NCI-H748 treated with DMSO at 0.1 percent for 48 hours (cell line): ENCODE data around the gene CDH13.

Source experiments
- DNase-seq: peaks from one replicate; lab custom pipeline; 2025; lab: John Stamatoyannopoulos, UW

Gene CDH13

DNA sequence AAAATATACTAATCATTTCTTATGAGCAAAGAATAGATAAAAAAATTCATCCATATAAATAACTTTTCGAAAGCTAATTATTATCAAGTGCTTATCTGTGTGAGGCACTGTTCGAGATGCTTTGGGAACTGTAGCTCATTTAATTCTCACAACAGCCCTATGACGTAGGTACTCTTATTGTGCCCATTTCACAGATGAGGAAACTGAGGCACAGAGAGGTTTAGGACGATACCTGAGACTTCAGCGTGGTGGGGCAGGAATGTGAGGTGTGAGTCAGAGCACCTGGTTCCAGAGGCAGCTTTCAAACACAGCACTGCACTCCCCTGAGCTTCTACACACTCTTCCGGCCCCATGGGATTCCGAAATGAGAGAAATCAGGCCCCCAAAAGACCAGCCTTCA, 995.2 kb downstream of the CDH13 start:
- DNase-seq, result no peak

DNA sequence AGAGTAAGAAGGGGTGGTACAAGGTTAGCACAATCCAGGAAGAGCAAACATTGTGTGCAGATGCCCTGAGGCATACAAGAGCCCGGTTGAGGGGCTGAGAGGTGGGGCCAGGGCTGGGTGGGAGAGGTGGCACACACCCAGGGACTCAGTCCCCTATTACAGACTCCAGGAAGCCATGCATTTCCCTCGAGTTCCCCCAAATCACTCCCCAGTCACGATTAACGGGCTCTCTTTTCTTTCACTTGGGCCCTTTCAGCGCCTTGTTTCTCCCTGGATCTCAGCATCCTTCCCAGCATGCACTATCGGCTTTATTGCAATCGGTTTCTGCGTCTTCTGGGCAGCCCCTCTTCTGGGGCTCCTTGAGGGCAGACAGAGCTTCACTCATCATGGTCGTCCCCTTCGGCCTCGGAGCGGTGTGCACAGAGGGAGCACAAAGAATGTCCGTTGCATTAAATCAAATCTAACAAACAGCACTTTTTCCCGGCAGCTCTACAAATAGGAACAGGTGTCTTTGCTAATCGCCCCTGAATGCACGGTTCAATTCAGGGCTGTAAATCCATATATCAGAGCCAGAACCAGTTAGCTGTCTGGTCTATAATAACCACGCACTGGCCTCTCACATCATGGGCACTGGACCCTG, 996.4 kb downstream of the CDH13 start:
- DNase-seq, result no peak

DNA sequence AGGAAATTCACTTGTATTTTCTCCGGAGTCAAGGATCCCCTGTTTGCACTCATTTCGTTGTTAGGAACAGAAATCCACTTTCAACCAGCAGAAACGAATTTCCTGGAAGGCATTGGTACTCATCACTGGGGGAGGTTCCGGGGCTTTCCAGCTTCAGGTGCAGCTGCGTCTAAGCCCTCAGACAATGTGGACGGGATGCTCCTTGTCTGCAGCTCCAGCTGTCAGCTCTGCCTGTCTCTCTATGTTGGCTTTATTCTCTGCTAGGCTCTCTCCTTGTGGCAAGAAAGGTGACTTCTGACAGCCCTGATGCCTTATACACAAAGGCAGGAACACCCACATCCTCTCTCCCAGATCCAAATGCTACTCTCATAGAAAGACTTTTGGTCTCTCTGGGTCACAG, 997.1 kb downstream of the CDH13 start:
- no peak for DNase-seq

DNA sequence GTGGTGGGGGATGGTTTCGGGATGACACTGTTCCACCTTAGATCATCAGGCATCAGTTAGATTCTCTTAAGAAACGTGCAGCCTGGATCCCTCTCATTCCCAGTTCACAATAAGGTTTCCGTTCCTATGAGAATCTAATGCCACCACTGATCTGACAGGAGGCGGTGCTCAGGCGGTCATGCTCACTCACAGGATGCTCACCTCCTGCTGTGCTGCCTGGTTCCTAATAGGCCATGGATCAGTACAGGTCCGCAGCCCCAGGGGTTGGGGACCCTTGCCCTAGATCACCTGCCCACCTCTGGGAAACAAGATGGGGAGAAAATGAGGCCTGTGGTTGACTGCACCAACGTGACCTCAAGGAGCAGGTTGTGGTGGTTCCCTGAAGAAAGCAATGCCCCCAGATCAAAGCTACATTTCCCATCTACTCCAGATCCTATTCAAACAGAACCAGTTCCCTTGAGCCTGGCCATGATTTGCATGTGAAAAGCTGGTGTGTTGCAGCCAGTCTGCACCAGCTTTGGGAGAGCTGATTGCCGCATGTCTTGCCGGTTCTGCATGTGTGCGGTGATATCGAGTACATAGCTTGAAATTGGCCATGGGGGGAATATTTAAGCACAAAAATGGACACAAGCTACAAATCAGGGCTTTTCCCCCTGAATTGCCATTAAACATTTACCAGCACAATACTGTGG, 997.8 kb downstream of the CDH13 start:
- DNase-seq, result no peak

DNA sequence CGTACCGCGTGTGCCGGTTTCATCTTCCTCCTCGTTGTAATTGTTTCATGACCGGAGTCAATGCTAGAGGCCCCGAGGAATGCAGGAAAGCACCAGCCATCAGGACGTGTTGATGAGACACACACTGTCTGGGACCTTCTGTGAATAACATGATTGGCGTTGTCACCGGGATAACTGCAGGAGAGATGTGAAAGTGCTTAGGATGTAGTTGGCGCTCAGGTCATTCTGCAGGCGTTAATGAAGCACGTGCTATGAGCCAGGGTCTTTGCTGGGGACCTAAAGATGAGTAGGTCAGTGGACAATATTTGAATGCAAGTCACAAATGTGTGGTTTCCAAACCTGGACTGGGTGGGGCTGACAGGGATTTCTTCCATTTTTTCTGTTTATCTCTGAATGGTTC, 999.4 kb downstream of the CDH13 start:
- DNase-seq, result no peak

DNA sequence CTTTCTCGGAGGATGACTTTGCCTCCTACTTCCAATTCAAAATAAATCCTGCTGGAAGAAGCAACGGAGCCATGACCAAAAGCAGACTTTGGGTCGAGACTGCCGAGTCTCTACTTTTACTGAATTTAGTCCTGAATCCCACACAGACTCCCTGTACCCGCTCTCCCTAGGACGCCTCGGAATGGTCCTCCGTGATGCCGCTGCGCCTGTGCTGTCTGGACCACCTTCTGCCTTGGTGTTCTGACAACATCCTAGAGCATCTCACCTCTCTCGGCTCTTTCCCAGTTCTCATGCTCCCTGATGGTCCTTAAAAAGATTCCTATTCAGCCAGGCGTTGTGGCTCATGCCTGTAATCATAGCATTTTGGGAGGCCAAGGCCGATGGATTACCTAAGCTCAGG, 999.9 kb downstream of the CDH13 start:
- no peak for DNase-seq

DNA sequence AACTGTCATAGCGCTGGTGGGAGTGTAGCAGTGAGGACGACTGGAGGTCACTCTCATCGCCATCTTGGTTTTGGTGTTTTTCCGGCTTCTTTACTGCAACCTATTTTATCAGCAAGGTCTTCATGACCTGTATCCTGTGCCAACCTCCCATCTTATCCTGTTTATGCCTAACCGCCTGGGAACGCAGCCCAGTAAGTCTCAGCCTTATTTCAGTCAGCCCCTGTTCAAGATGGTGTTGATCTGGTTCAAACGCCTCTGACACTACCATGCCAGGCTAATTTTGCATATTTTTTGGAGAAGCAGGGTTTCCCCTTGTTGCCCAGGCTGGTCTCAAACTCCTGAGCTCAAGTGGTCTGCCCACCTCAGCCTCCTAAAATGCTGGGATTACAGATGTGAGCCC, 1001.2 kb downstream of the CDH13 start:
- DNase-seq, result no peak

DNA sequence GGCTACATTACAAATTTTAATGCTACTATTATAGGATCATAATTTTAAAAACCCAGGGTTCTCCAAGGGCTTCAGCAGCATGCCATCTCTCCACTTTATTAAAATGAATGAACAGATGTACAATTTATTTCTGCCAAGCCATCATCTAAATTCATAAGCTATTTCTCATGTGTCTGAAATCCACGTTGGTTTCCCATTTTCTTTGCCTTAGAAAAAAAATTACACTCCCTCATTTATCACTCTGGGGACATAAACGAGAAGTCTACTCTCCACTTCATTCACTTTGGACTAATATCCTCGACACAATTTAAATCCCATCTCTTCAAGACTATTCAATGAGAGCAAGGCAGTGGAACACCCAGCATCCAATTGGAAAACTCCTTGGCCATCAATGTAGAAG, 1002.7 kb downstream of the CDH13 start:
- DNase-seq, result no peak

DNA sequence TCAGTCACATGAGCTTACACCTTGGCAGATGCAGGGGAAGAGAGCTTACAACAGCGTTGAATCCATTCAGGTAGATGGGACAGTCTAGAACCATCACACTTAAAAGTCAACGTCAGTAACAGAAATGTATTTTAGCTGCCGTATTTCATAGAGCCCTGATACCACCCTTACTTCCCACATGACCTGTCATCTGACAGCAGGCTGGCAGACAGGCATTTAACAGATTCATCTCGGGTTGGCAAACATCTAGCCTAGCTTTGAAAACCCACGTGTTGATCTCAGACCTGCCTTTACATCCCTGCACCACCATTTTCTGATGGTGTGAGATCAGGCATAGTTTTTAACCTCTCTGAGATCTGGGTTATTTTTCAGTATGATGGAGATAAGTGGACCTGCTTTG, 1003.1 kb downstream of the CDH13 start:
- DNase-seq, result no peak

DNA sequence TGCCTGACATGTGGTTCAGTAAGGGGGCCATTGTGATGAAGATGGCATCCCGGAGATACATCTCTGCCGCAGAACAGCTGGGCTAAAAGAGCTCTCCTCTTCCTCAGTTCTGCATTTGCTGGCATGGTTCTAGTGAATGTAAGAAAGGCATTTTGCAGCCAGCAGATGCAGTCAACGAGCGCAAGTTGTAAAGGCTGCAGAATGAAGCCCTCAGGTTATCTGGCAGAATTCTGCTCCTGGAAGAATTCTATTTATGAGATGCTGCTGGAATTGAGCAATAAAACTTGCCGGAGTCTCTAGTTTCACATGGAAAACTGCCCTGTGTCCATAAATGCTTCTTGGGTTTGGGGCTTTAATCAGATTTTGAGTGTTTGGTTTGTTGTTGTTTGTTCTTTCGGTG, 1004.2 kb downstream of the CDH13 start:
- no peak for DNase-seq

DNA sequence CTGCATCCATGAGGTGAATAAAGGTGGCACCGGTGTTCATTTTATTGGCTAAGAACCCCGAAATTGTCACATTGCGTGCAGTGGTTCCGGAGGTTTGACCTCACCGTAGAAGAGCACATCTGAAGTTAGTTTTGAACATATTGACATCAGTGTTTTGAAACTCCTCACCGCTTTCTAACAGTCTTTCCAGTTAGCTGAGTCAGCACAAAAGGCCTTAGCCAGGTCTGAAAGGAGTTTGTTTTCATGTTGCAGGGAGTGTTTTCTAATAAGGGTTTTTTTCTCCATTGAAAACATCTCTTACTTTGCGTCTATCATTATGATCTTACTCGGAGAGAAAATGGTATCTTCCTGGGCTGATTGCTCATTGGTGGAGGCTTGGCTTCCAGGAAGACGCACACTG, 1006.5 kb downstream of the CDH13 start:
- DNase-seq, result no peak

DNA sequence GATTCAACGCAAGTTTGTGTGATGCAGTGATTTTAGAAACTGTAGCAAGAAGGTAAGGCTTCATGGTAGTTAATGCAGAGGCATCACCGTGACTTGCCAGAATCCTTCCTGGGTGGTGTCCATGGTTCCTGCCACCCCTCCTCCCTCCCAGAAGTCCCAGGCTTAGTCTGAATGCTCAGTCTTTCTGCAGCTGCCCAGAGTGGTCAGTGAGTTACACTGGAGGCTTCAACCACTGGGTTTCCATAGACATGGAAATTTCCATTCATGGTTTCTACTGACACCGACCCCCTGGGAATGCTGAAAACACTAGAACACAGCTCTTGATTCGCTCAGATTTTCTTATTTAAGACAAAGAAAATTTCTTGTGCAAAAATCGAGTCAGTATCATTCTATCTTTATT, 1021.6 kb downstream of the CDH13 start:
- DNase-seq, result no peak

DNA sequence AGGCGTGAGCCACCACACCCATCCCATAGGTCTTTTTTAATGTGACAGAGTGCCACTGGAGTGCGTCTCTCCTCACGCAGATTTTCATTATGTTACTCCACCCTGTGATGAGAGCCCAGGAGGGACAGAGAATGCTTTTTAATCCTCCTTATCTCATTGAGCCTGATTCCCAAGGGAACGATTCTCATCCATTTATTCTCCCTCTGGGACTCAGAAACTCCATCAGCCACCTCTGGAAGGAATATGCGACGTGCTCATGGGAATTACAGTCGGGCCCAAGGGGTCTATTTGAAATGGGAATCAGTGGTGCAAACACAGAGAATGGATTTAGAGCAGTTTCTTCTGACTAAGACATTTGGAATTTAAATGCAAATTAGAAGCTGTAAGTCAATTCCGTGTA, 1025.1 kb downstream of the CDH13 start:
- no peak for DNase-seq

DNA sequence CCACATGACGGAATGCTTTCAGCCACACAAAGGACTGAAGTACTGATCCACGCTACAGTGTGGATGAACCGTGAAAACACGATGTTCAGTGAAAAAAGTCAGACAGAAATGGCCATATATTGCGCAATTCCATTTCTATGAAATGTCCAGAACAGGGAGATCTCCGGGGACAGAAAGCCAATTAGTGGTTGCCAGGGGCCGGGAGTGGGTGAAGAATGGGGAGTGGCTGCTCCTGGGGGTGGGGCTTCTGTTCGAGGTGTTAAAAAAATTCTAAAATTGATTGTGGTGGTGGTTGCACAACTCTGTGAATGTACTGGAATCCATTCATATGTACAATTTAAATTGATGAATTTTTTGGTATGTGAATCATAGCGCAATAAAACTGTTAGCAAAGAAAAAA, 1026.2 kb downstream of the CDH13 start:
- DNase-seq, result no peak

DNA sequence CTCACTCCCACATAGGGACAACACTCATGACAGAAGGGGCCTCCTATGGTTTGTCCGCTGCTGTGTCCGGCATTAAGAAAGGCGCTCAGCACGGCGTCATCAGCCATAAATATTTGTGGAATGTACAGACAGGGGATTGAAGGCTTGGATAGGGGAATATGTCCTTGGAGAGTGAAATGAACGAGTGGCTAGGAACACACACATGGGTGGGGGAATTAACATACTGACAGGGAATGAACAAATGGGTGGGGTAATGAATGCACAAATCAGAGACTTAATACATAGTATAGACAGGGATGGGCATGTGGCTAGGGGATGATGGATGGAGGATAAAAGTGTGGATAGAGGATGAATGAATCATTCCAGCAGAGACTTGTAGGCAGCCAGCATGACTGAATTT, 1027.0 kb downstream of the CDH13 start:
- no peak for DNase-seq

DNA sequence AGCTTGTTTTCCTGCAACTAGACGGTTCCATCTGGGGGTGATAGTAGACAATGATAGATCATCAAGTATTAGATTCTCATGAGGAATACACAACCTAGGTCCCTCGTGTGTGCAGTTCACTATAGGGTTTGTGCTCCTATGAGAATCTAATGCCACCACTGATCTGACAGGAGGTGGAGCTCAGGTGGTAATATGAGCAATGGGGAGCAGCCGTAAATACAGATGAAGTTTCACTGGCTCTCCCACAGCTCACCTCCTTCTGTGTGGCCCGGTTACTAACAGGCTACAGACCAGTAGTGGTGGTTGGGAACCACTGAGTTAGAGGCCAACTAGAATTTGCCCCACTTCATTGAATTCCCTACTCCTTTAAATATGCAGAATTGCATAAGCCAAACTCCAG, 1033.5 kb downstream of the CDH13 start:
- DNase-seq, result no peak

DNA sequence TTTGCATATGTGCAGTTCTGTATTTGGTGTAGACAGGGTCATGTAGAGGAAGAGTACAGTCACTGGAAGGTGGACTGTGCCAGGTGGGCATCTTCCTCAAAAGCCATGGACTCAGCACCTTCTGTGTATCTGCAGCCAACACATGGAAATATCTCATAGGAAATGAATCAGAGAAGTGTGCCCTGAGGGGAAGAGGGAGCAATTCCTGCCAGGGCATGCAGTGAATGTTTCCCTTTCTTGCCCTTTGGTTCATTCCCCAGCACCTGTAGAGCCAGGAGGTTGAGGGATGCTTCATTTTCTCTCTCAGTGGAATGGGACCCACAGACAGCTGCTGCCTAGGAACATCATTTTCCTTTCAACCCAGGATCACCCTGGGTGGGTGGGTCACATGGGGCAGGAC, 1034.9 kb downstream of the CDH13 start:
- no peak for DNase-seq

DNA sequence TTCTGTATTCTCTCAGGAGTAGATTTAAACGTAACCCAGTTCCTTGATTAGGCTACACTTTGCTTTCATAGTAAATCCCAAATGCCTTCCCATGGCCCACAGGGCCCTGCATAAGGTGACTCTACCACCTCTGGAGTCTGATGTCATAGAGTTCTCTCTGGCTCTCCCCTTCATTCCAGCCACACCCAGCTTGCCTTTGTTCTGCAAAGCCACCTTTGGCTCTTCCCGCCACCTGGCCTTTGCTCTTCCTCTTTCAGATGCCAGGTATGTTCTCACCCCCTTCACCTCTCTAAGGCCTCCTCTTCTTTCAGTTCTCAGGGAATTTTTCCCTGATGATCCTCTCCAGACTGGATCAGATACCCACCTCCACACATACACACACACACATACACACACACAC, 1039.7 kb downstream of the CDH13 start:
- DNase-seq, result no peak

DNA sequence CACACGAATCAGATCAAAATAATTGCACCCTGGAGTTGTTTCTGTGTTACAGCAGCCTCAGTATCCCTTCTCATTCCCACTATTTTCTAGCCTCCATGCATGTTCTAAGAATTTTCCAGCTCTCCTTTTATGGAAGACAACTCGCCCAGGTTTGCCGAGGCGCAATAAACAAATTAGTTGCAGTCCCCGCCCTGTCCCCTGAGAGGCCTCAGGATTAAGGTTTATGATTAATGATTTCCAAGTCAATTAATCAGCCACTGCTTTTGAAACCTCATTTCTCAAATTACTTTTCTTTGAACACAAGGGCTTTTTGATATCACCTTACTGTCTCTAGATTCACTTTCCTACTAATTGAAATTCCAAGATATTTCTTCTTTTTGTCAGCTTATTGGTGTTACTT, 1042.7 kb downstream of the CDH13 start:
- DNase-seq, result no peak

DNA sequence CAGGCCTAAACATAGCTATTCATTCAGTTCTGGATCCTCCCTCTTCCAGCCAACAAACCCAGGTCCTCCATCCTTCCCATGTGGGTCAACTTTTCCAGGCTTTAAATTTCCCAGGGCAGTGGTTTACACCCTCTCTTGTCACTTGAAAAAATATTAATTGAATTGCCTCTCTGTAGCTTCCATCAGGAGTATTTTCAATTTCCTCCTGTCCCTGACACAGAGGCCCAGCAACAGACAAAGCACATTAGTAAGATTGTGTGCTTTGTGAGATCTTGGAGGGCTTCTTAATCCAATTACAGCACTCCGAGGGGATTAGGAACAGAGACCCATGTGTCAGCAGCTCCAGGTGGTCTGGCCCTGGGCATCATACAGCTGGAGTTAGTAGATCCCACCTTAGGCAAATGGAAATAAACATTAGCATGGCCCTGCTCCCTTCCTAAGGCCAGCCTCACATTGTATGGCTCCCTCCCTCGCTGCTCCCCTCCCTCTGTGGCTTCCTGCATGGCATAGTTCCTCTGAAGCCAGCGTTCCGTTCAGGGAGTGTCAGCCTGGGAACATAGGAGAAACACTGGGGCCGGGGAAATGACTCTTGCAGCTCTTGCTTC, 1048.3 kb downstream of the CDH13 start:
- DNase-seq, result no peak

DNA sequence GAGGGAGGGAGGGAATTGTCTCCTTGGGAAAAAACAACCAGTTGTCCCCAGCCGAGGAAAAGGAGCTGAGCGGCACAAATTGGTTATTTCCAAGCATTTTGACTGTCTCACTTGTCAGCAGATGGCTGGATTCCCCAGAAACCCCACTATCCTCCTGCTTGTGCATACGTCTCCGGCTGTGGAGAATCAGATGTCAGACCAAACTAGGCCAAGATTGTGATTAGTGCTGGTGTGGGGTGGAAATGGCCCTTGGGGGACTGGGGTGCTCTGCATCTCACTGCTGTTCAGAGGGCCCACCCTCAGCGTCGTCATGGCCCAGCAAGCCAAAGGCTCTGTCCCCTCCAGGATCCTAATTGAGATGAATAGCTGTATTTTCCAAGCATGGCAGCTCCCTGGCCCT, 1049.3 kb downstream of the CDH13 start:
- DNase-seq, result no peak

DNA sequence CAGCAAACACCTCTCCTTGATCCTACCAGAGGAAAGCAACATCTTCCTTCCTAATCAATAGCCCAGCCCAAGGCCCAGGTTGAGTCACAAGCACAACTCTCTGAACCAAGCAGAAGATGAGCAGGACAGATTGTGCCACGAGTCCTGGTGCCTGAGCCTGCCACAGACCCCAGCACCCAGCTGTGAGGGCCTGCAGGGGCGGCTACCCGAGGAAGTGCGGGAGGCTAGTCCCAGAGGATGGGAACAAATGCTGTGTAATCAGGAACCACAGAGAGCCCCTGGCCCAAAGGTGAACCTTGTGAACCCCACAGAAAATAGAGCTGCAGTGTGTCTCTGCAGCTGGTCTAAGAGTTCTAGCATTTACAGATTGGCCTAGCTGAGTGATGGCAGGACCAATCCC, 1054.2 kb downstream of the CDH13 start:
- DNase-seq, result no peak

DNA sequence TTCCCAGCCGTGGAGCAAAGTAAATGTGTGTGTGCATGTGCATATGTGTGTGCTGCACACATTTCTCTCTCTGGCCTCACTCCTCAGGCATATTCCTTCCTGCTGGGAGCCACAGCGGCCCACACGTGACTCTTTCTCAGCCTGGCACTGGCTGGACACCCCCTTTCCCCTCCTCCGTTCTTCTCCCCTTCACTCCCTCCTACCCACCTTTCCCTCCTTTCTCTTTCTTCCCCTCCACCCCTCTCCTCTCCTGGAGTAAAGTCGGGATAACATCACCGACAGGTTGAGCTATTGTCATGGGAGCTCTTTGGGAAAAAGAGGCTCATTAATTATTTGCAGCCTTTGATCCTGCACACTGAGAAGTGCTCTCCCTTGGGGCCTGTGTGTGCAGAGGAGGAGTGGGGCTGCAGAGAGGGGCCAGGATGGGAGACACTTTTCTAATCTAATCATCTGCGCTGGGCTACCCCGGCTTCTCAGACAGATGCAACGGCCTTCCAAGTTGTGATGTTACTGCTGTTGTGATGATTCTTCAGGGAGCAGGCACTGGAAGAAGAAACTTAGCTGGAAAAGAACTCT, 1054.7 kb downstream of the CDH13 start:
- DNase-seq, result no peak
